Endothelial cell of umbilical vein (primary cell): ENCODE measurements around the gene LMO1. TPM values are rescaled to one million over a fixed set of nuclear protein-coding genes. Genes with fewer than 3 reads are reported as not detected.

Experiments used
- BruUV-seq: library from RNA; stranded (reverse); fragments of 400-500 nt; replicated peaks from 2 replicates; lab custom pipeline; 2021; lab: Mats Ljungman, UMichigan
- CTCF ChIA-PET: fragments of 300-600, 350-600 bp; sonication (Branson Sonifier 250); formaldehyde crosslinking; loops from one replicate; lab custom pipeline; 2021; ENCODE audit warnings: antibody characterized with exemption, inconsistent platforms; lab: Charles Lee
- POLR2A ChIA-PET: fragments of 300-600, 350-600 bp; sonication (Branson Sonifier 250); formaldehyde crosslinking; loops from one replicate; lab custom pipeline; 2021; ENCODE audit warnings: antibody characterized with exemption, inconsistent platforms; lab: Charles Lee
- DNase-seq: peaks from one replicate; pipeline ENCODE4 v3.0.0-alpha.2; 2011; ENCODE audit warnings: low read depth, low spot score
- FAIRE-seq: peaks from 2 replicates; lab custom pipeline; 2011; peaks lifted over from hg19 to GRCh38; lab: Jason Lieb, UNC
- H2AFZ ChIP-seq: 2 replicates; pipeline ENCODE4 v1.6.0; 2012; ENCODE audit warnings: low read depth, low read length, control low read depth, inconsistent platforms
- H3K27ac ChIP-seq: 2 replicates; pipeline ENCODE4 v1.5.1; 2011; ENCODE audit warnings: low read depth, mild to moderate bottlenecking, control low read depth, low read length, moderate library complexity; ENCODE audit not compliant: insufficient read depth
- H3K27me3 ChIP-seq, 2 experiments: 2 replicates each; pipeline versions ENCODE4 v1.6.0 to v1.6.1; 2011; ENCODE audit warnings: low read length in 2 of 2, mixed read lengths in 1 of 2; ENCODE audit not compliant: control insufficient read depth in 2 of 2, insufficient read depth in 2 of 2
- H3K36me3 ChIP-seq, 2 experiments: 2 replicates in 1 of 2; 3 replicates in 1 of 2; pipeline ENCODE4 v1.5.1; 2011; ENCODE audit warnings: low read length in 2 of 2, mild to moderate bottlenecking in 1 of 2, moderate library complexity in 1 of 2; ENCODE audit not compliant: control insufficient read depth in 2 of 2, insufficient read depth in 2 of 2; ENCODE audit errors: extremely low read depth in 1 of 2
- H3K4me1 ChIP-seq: 3 replicates; pipeline ENCODE4 v1.5.1; 2011; ENCODE audit warnings: mild to moderate bottlenecking, low read length; ENCODE audit not compliant: control insufficient read depth, insufficient read depth; ENCODE audit errors: extremely low read depth
- H3K4me2 ChIP-seq: 2 replicates; pipeline ENCODE4 v1.6.1; 2011; ENCODE audit warnings: low read length, control low read depth, mixed read lengths; ENCODE audit not compliant: insufficient read depth
- H3K4me3 ChIP-seq, 3 experiments: fragments of 200-600 bp in 1 of 3; sonication (generic), shearing (Covaris generic) in 1 of 3; replicated peaks in 1 of 3; 2 replicates each; pipeline ENCODE4 v1.5.1; 2011 to 2016; ENCODE audit warnings: control low read depth in 3 of 3, low read length in 3 of 3, mild to moderate bottlenecking in 2 of 3, inconsistent platforms in 1 of 3, low read depth in 1 of 3, moderate library complexity in 1 of 3; ENCODE audit not compliant: insufficient read depth in 1 of 3
- H3K79me2 ChIP-seq: 2 replicates; pipeline ENCODE4 v1.6.0; 2012; ENCODE audit warnings: low read length, inconsistent platforms; ENCODE audit not compliant: control insufficient read depth, insufficient read depth
- H3K9ac ChIP-seq: replicated peaks from 2 replicates; pipeline ENCODE3; 2011; ENCODE audit warnings: low read length, control low read depth; ENCODE audit not compliant: insufficient read depth; ENCODE audit errors: extremely low read depth
- H3K9me1 ChIP-seq: replicated peaks from 3 replicates; pipeline ENCODE4 v1.6.0; 2011; ENCODE audit warnings: mild to moderate bottlenecking, low read length; ENCODE audit not compliant: control insufficient read depth, insufficient read depth; ENCODE audit errors: extremely low read depth
- H3K9me3 ChIP-seq: replicated peaks from 2 replicates; pipeline ENCODE4 v1.5.1; 2012; ENCODE audit warnings: low read length, inconsistent platforms; ENCODE audit not compliant: control insufficient read depth, insufficient read depth
- H4K20me1 ChIP-seq: replicated peaks from 2 replicates; pipeline ENCODE3; 2011; ENCODE audit warnings: mild to moderate bottlenecking, low read length; ENCODE audit not compliant: control insufficient read depth, insufficient read depth; ENCODE audit errors: extremely low read depth
- EZH2 ChIP-seq: IDR thresholded peaks from 2 replicates; pipeline ENCODE4 v1.6.1; 2012; ENCODE audit warnings: borderline replicate concordance, low read depth, mild to moderate bottlenecking, moderate library complexity, low read length, inconsistent platforms; ENCODE audit not compliant: severe bottlenecking
- FOS ChIP-seq: IDR thresholded peaks from 2 replicates; pipeline ENCODE4 v1.6.1; 2011; ENCODE audit warnings: mild to moderate bottlenecking, low read length, moderate library complexity, borderline replicate concordance; ENCODE audit not compliant: insufficient read depth
- GATA2 ChIP-seq: IDR thresholded peaks from 2 replicates; pipeline ENCODE4 v1.7.0; 2011; ENCODE audit warnings: low read depth, mild to moderate bottlenecking, moderate library complexity, mixed read lengths, low read length; ENCODE audit not compliant: insufficient read length, insufficient read depth
- JUN ChIP-seq: IDR thresholded peaks from 2 replicates; pipeline ENCODE4 v1.6.1; 2011; ENCODE audit warnings: borderline replicate concordance, low read depth; ENCODE audit not compliant: insufficient read length, insufficient read depth
- MYC ChIP-seq: IDR thresholded peaks from one replicate; pipeline ENCODE4 v1.6.1; 2011; ENCODE audit warnings: mild to moderate bottlenecking, low read depth, low read length
- POLR2A ChIP-seq: IDR thresholded peaks from 2 replicates; pipeline ENCODE4 v1.6.1; 2012; ENCODE audit warnings: low read depth, mild to moderate bottlenecking, control low read depth, low read length
- POLR2AphosphoS5 ChIP-seq: IDR thresholded peaks from 2 replicates; pipeline ENCODE4 v1.6.1; 2012; ENCODE audit warnings: low read depth, mild to moderate bottlenecking, control low read depth, low read length, moderate library complexity; ENCODE audit not compliant: insufficient read depth
- dilution Hi-C: fragments of 300-500 bp; cut with MboI; formaldehyde crosslinking; loops from one replicate; pipeline ENCODE4 v1.15.0; 2019; ENCODE audit warnings: low sequenced_read_pairs; ENCODE audit not compliant: extremely low pct_ligation_motif_present
- intact Hi-C: fragments of 100-400 bp; cut with micrococcal nuclease; formaldehyde crosslinking; loops from one replicate; pipeline ENCODE4 v1.10.0; 2022
- polyA plus RNA-seq, 4 experiments: library from polyadenylated mRNA; depleted of rRNA in 3 of 4; stranded (reverse) in 3 of 4; unstranded in 1 of 4; fragments of >200 nt; gene quantifications; 2 replicates each; pipeline versions ENCODE4 v1.2.1 to v1.2.3, GENCODE V29; 2011 to 2012; ENCODE audit warnings: missing spikeins in 1 of 4
- total RNA-seq: library from RNA; stranded (reverse); gene quantifications from 2 replicates; pipeline ENCODE4 v1.2.3, GENCODE V29; 2021
- TF ChIP-seq, protein P1 (sequence below), 2 donors: IDR thresholded peaks; 1 replicate in 1 of 2; 2 replicates in 1 of 2; pipeline ENCODE4 v1.5.1; 2011; ENCODE audit warnings: low read length in 2 of 2, mild to moderate bottlenecking in 2 of 2, moderate library complexity in 2 of 2, control low read depth in 1 of 2, inconsistent platforms in 1 of 2, low read depth in 1 of 2; ENCODE audit not compliant: insufficient read depth in 1 of 2; ENCODE audit errors: extremely low read depth in 1 of 2
- TF ChIP-seq, protein P2 (sequence below): IDR thresholded peaks from 2 replicates; pipeline ENCODE4 v1.6.1; 2011; ENCODE audit not compliant: insufficient read depth, insufficient read length

LMO1 gene
- total and polyA plus RNA-seq, 2 donors (not counting 3 experiments of a cell fraction or from before 2014, with no cell fraction given): not detected

DNA sequence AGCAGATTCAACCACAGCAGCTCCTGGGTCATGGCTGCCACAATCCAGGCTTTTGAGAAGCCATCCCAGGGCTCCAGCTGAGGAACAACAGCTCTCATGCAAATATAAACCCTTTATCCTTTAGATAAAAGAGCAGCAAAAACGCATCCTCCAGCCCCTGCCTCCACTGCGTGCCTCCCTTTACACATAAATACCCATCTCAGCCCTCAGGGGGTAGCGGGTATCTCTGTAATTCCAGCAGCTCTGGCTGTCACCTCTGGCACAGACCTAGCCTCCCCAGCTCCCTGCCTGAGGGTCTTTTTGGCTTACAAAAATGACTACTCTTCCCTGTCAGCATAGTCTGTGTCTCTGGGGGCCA, 21.6 kb downstream of the LMO1 start:
- no peaks in the 10 kb centered on the region for H3K79me2 ChIP-seq
- dilution Hi-C loops (no loop called here), intact Hi-C loops (no loop called here)
- H3K9ac ChIP-seq: no peak overlapping the region
- H2AFZ ChIP-seq: no peak overlapping the region
- ChIA-PET POLR2A (no interaction called here), CTCF (interaction anchor here (1.2 to 3.3 kb wide), 3 partner anchors 20 to 22 kb away, joined by 3 to 15 read pairs (median 3); partner anchors contain the start of gene LMO1)
- H3K9me3 ChIP-seq: no peaks in the 10 kb centered on the region
- DNase-seq: no peak
- no peak for FAIRE-seq
- H3K27me3 ChIP-seq: peaks cover 2 to 12% of the 10 kb centered on the region in 2 experiments
- no peak overlapping the region for H3K4me3 ChIP-seq
- H3K4me1 ChIP-seq: no peaks in the 10 kb centered on the region
- no TSS peak for BruUV-seq
- no peak overlapping the region for H3K4me2 ChIP-seq
- no peaks in the 10 kb centered on the region for H3K9me1 ChIP-seq
- no peak overlapping the region for H3K27ac ChIP-seq
- no peaks in the 10 kb centered on the region for H4K20me1 ChIP-seq
- TF ChIP-seq JUN (no peak), POLR2AphosphoS5 (no peak), GATA2 (no peak), POLR2A (no peak), MYC (no peak), EZH2 (no peak), FOS (no peak)
- TF ChIP-seq, protein P1, sequence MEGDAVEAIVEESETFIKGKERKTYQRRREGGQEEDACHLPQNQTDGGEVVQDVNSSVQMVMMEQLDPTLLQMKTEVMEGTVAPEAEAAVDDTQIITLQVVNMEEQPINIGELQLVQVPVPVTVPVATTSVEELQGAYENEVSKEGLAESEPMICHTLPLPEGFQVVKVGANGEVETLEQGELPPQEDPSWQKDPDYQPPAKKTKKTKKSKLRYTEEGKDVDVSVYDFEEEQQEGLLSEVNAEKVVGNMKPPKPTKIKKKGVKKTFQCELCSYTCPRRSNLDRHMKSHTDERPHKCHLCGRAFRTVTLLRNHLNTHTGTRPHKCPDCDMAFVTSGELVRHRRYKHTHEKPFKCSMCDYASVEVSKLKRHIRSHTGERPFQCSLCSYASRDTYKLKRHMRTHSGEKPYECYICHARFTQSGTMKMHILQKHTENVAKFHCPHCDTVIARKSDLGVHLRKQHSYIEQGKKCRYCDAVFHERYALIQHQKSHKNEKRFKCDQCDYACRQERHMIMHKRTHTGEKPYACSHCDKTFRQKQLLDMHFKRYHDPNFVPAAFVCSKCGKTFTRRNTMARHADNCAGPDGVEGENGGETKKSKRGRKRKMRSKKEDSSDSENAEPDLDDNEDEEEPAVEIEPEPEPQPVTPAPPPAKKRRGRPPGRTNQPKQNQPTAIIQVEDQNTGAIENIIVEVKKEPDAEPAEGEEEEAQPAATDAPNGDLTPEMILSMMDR (IDR thresholded peaks at IDR 0.05; ENCODE audit: extremely low read depth in 1 of 2, insufficient read depth in 1 of 2, low read depth in 1 of 2, low read length in 2 of 2): no peak
- TF ChIP-seq, protein P2, sequence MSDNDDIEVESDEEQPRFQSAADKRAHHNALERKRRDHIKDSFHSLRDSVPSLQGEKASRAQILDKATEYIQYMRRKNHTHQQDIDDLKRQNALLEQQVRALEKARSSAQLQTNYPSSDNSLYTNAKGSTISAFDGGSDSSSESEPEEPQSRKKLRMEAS: no peak
- H3K36me3 ChIP-seq: no peaks in the 10 kb centered on the region
